ENCODE data around the gene CARS2. TPM values are rescaled to one million over a fixed set of nuclear protein-coding genes. Genes with fewer than 3 reads are reported as not detected.

The CARS2 gene
- total and polyA plus RNA-seq, 2 of the 8 experiments (the other 6 are each of a cell fraction or from before 2014, with no cell fraction given): 47.7 to 55.9 TPM

DNA sequence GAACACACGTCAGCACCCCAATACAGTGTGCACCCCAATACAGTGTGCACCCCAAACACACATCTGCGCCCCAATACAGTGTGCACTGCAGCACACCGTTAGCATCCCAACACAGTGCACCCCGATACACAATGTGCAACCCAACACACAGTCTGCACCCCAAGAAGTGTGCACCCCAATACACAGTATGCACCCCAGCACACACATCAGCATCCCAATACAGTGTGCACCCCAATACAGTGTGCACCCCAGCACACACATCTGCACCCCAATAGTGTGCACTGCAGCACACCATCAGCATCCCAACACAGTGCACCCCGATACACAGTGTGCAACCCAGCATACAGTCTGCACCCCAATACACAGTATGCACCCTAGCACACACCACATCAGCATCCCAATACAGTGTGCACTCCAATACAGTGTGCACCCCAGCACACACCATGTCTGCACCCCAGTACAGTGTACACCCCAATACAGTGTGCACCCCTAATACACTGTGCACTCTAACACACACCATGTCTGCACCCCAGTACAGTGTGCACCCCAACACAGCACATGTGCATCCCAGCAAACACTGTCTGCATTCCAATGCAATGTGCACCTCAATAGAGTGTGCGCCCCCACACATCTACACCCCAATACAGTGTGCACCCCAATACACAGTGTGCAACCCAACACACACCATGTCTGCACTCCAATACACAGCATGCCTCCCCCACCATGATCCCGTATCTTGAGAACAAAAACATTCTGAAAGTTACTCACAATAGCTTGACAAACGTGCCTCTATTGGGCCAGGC, 855 bp upstream of the CARS2 start:
- 0 out of 2 replicates have a peak overlapping the region, but pooled peaks have one; percentile 66 for H3K18ac ChIP-seq (ENCODE audit: extremely low read depth, low read length)
- H3K14ac ChIP-seq (ENCODE audit: insufficient read length): peak overlapping the region; percentile 67
- peak overlapping the region; percentile 48; the same call in 1 of the 2 replicates for H2AFZ ChIP-seq (ENCODE audit: low read length)
- peaks cover 0 to 5% of the 10 kb centered on the region in 2 experiments for H4K20me1 ChIP-seq (replicated peaks in 1 of 2; ENCODE audit: control insufficient read depth in 1 of 2, insufficient read depth in 2 of 2, low read length in 2 of 2)
- H3K9ac ChIP-seq (replicated peaks in 1 of 4; ENCODE audit: extremely low read depth in 1 of 4, low read depth in 3 of 4, low read length in 3 of 4): peak overlapping the region in 3 of 4 experiments; percentile 42 to 49 (median 45); a peak in 6 of 7 replicates
- H2BK120ac ChIP-seq (replicated peaks; ENCODE audit: low read depth, low read length): peak overlapping the region; percentile 91
- peaks cover 0 to 14% (median 6%) of the 10 kb centered on the region in 4 experiments; a peak in 4 of 7 replicates for H3K4me1 ChIP-seq (replicated peaks in 1 of 4; ENCODE audit: control insufficient read depth in 3 of 4, insufficient read depth in 4 of 4, low read length in 3 of 4)
- peaks cover 0 to 10% of the 10 kb centered on the region in 2 experiments; a peak in 2 of 4 replicates for H3K79me2 ChIP-seq (ENCODE audit: control insufficient read depth in 1 of 2, insufficient read depth in 2 of 2, low read length in 2 of 2)
- H4K8ac ChIP-seq (ENCODE audit: extremely low read depth, insufficient read depth, low read length): peak overlapping the region; percentile 86
- H3K56ac ChIP-seq (replicated peaks; ENCODE audit: insufficient read length, low read depth, low read length): no peak overlapping the region
- peak overlapping the region; percentile 66 for H2BK20ac ChIP-seq (ENCODE audit: low read length)
- H3K36me3 ChIP-seq (ENCODE audit: control insufficient read depth in 2 of 4, insufficient read depth in 4 of 4, low read length in 3 of 4): peaks cover 0 to 2% (median 0%) of the 10 kb centered on the region in 4 experiments; a peak in 1 of 8 replicates
- H3K4ac ChIP-seq (replicated peaks; ENCODE audit: insufficient read length, low read depth, low read length): peak overlapping the region; percentile 89
- peak overlapping the region; percentile 97 for H4K91ac ChIP-seq (replicated peaks; ENCODE audit: insufficient read length, low read length)
- no peak overlapping the region for H3K23ac ChIP-seq (ENCODE audit: insufficient read length)
- peak overlapping the region; percentile 98; the same call in 1 of the 2 replicates for H2BK15ac ChIP-seq (ENCODE audit: low read length)
- peak overlapping the region; percentile 53 to 96 (median 68) for H3K4me3 ChIP-seq (ENCODE audit: extremely low read depth in 1 of 4, insufficient read depth in 2 of 4, low read depth in 3 of 4, low read length in 4 of 4)
- H3K9me3 ChIP-seq (ENCODE audit: insufficient read depth in 2 of 2, low read depth in 1 of 2, low read length in 1 of 2): no peaks in the 10 kb centered on the region
- CTCF ChIA-PET (ENCODE audit: partially characterized antibody): interaction anchor here (0.7 to 1.7 kb wide), 3 partner anchors 10 to 26 kb away, joined by 4 to 5 read pairs (median 4); no protein-coding TSS in a partner anchor
- 63% methylated on average over 8 of the region's 8 CpGs; no CpG with 5 or more reads in 1 of the 2 experiments for WGBS, 2 experiments (ENCODE audit: extremely low coverage in 1 of 2, insufficient coverage in 1 of 2, insufficient read length in 1 of 2, insufficient replicate concordance in 2 of 2, low coverage in 1 of 2, low lambda C conversion rate in 2 of 2, missing lambda C conversion rate in 1 of 2)
- H3K79me1 ChIP-seq (ENCODE audit: low read depth, low read length): peaks cover 10% of the 10 kb centered on the region
- H2BK5ac ChIP-seq (ENCODE audit: low read depth, low read length): peak overlapping the region; percentile 92
- no peaks in the 10 kb centered on the region for H3K27me3 ChIP-seq (replicated peaks in 1 of 4; ENCODE audit: control insufficient read depth in 3 of 4, extremely low read depth in 1 of 4, insufficient read depth in 3 of 4, low read length in 3 of 4)
- POLR2A ChIA-PET (ENCODE audit: partially characterized antibody): interaction anchor here (0.9 to 6.5 kb wide), 5 partner anchors 8 to 361 kb away, joined by 3 to 43 read pairs (median 5); partner anchors contain the start of gene ANKRD10
- peaks cover 11% of the 10 kb centered on the region for H3K23me2 ChIP-seq (ENCODE audit: low read depth, low read length)
- H3K4me2 ChIP-seq (ENCODE audit: insufficient read depth in 1 of 2, low read depth in 2 of 2, low read length in 2 of 2): peak overlapping the region; percentile 56 to 81
- peak overlapping the region; percentile 98 for H2AK5ac ChIP-seq (ENCODE audit: low read depth, low read length)
- no peak overlapping the region for H4K5ac ChIP-seq (ENCODE audit: insufficient read length, low read depth, low read length)
- H3K27ac ChIP-seq (ENCODE audit: low read depth, low read length): peak overlapping the region; percentile 42; the same call in 1 of the 2 replicates
- FAIRE-seq (no peak), DNase-seq (ENCODE audit: low read depth in 1 of 2, low spot score in 2 of 2) (no peak)
- peak overlapping the region; percentile 91; the same call in 1 of the 2 replicates for H2BK12ac ChIP-seq (ENCODE audit: low read depth, low read length)
- TF ChIP-seq POLR2AphosphoS5 (IDR thresholded peaks at IDR 0.05; ENCODE audit: low read depth, low read length): 0 out of 2 replicates have a peak, but pooled peaks have one; percentile 5

Measured in H1 (cell line).